Ishikawa (cell line): ENCODE results near the gene CD1E.

ENCODE experiments used
- CEBPB ChIP-seq: IDR thresholded peaks from 2 replicates; pipeline ENCODE4 v1.6.1; 2012
- CREB1 ChIP-seq: IDR thresholded peaks from 2 replicates; pipeline ENCODE4 v1.6.1; 2012; ENCODE audit warnings: low read depth
- EGR1 ChIP-seq: IDR thresholded peaks from 2 replicates; pipeline ENCODE4 v1.6.1; 2012
- EP300 ChIP-seq: IDR thresholded peaks from 2 replicates; pipeline ENCODE4 v1.6.1; 2012; ENCODE audit warnings: borderline replicate concordance
- FOXM1 ChIP-seq: IDR thresholded peaks from 2 replicates; pipeline ENCODE4 v1.6.1; 2012; ENCODE audit warnings: low read depth, borderline replicate concordance
- NFIC ChIP-seq: IDR thresholded peaks from 2 replicates; pipeline ENCODE4 v1.6.1; 2012
- RAD21 ChIP-seq: IDR thresholded peaks from 2 replicates; pipeline ENCODE4 v1.6.1; 2012; ENCODE audit warnings: low read depth
- TAF1 ChIP-seq: IDR thresholded peaks from 2 replicates; pipeline ENCODE4 v1.6.1; 2012; ENCODE audit warnings: low read depth, mild to moderate bottlenecking
- TCF12 ChIP-seq: IDR thresholded peaks from 2 replicates; pipeline ENCODE4 v1.6.1; 2012; ENCODE audit warnings: low read depth
- TEAD4 ChIP-seq: IDR thresholded peaks from 2 replicates; pipeline ENCODE4 v1.6.1; 2012
- YY1 ChIP-seq: IDR thresholded peaks from 2 replicates; pipeline ENCODE4 v1.6.1; 2012; ENCODE audit warnings: low read depth
- ZBTB7A ChIP-seq: IDR thresholded peaks from 2 replicates; pipeline ENCODE4 v1.6.1; 2012; ENCODE audit warnings: low read depth
- TF ChIP-seq, protein P1 (sequence below): IDR thresholded peaks from 2 replicates; pipeline ENCODE4 v1.6.1; 2012; ENCODE audit warnings: low read depth, mild to moderate bottlenecking
- TF ChIP-seq, protein P2 (sequence below): IDR thresholded peaks from 2 replicates; pipeline ENCODE4 v1.6.1; 2012
- TF ChIP-seq, protein P3 (sequence below): IDR thresholded peaks from 2 replicates; pipeline ENCODE4 v1.6.1; 2012

Gene CD1E

DNA sequence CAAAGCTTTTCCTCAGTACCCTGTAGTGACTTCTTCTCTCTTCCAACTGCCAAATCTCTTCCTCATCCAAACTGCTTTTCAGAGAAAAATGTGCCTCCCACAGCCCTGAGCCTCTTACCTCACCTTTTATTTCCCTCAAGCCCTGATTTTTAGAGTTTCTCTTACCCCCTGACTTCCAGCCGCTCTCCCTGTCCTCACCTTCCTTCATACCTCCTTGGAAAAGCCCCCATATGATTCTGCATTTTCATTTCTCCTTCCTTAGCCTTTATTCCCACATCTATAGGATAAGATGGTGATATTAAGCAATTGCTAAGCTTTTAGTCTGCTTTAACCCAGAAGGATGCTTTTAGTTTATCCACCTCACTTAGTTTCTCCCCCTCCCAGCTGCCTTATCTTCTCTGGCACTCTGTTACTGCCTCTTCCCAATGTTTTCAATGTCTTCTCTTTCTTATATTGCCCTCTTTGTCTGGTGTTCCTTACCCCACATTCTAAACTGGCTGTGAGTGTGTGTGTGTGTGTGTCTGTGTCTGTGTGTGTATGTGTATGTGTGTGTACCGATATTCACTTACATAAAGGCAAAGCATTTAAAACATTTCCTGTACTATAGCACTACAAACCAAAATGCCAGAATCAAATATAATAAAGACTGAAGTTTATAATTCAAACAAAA, 22.1 kb upstream of the CD1E start, which contains the start of gene CD1B:
Gene CD1B, minus strand, starts transcription at position 51 of the 670 bp plus-strand sequence. CDS start 108 bp downstream, outside the sequence.
- TF ChIP-seq EP300 (no peak), NFIC (no peak)
- TF ChIP-seq, protein P1, sequence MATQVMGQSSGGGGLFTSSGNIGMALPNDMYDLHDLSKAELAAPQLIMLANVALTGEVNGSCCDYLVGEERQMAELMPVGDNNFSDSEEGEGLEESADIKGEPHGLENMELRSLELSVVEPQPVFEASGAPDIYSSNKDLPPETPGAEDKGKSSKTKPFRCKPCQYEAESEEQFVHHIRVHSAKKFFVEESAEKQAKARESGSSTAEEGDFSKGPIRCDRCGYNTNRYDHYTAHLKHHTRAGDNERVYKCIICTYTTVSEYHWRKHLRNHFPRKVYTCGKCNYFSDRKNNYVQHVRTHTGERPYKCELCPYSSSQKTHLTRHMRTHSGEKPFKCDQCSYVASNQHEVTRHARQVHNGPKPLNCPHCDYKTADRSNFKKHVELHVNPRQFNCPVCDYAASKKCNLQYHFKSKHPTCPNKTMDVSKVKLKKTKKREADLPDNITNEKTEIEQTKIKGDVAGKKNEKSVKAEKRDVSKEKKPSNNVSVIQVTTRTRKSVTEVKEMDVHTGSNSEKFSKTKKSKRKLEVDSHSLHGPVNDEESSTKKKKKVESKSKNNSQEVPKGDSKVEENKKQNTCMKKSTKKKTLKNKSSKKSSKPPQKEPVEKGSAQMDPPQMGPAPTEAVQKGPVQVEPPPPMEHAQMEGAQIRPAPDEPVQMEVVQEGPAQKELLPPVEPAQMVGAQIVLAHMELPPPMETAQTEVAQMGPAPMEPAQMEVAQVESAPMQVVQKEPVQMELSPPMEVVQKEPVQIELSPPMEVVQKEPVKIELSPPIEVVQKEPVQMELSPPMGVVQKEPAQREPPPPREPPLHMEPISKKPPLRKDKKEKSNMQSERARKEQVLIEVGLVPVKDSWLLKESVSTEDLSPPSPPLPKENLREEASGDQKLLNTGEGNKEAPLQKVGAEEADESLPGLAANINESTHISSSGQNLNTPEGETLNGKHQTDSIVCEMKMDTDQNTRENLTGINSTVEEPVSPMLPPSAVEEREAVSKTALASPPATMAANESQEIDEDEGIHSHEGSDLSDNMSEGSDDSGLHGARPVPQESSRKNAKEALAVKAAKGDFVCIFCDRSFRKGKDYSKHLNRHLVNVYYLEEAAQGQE: no peak

GRCh38 chr1:158333405-158334155, 20.1 kb upstream of the CD1E start:
- TF ChIP-seq, protein P1: no peak
- TF ChIP-seq FOXM1 (no peak), RAD21 (no peak), EP300 (no peak), ZBTB7A (no peak), CREB1 (no peak), TEAD4 (no peak)

DNA sequence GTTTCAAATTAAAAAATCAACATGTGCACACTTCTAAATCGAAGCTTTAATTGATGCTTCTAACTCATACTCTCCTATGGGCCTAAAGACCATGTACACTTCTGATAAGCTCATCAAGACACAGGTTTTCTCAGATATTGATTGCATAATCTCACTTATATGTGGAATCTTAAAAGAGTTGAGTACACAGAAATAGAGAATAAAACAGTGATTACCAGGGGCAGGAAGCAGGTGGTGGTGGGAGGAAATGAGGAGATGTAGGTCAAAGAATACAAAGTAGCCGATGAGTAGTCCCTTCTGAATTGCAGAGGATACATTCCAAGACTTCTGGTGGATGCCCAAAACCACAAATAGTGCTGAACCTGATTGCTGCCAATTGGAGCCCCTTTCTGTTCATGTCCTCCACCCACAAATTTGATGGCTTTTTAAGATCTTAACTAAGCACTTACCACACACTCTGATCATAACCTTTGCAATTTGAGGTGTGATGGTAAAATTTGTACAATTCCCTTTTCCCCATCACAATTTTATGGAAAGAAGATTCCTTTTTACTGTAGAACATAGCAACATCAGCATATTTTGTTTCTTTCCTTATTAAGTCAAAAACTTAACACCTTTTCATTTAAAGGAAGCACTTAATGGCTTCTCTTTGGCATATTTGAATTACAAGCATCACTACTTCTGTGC, 19.0 kb upstream of the CD1E start:
- TF ChIP-seq TEAD4 (no peak), TCF12 (no peak)

DNA sequence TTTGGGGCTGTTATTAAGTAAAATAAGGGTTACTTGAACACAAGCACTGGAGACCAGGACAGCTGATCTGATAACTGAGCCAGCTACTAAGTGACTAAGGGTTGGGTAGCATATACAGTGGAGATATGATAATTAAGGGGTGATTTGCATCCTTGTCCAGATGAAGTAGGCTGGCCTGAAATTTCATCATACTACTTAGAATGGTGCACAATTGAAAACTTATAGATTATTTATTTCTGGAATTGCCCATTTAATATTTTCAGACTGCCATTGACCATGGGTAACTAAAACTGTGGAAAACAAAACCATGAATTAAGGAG, 18.5 kb upstream of the CD1E start:
- TF ChIP-seq, protein P2, sequence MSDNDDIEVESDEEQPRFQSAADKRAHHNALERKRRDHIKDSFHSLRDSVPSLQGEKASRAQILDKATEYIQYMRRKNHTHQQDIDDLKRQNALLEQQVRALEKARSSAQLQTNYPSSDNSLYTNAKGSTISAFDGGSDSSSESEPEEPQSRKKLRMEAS: no peak

- no peak for TF ChIP-seq TEAD4
- no peak for TF ChIP-seq FOXM1
- TF ChIP-seq, protein P1: no peak
- TF ChIP-seq EGR1: no peak
- TF ChIP-seq TAF1: no peak
- no peak for TF ChIP-seq EP300
- TF ChIP-seq CEBPB: no peak
- no peak for TF ChIP-seq TCF12
- TF ChIP-seq, protein P3, sequence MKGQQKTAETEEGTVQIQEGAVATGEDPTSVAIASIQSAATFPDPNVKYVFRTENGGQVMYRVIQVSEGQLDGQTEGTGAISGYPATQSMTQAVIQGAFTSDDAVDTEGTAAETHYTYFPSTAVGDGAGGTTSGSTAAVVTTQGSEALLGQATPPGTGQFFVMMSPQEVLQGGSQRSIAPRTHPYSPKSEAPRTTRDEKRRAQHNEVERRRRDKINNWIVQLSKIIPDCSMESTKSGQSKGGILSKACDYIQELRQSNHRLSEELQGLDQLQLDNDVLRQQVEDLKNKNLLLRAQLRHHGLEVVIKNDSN: no peak
- TF ChIP-seq, protein P2: no peak
- no peak for TF ChIP-seq ZBTB7A
- TF ChIP-seq YY1: no peak
- no peak for TF ChIP-seq CREB1
- TF ChIP-seq RAD21: no peak
- no peak for TF ChIP-seq NFIC
Measured at GRCh38 chr1:158354255-158354654, 561 bp downstream of the CD1E start.
